Lower leg skin (tissue), 3 donors: ENCODE measurements around the gene IMMP1L.

Experiments
- POLR2A ChIP-seq, 2 donors: fragments of 450-650 bp; IDR thresholded peaks; one replicate each; pipeline ENCODE4 v1.6.1; 2016 to 2017; ENCODE audit warnings: antibody characterized with exemption in 2 of 2, mild to moderate bottlenecking in 1 of 2, moderate library complexity in 1 of 2
- TF ChIP-seq, protein P1 (sequence below), 3 donors: fragments of 450-650 bp; IDR thresholded peaks; one replicate each; pipeline ENCODE4 v1.5.1; 2016; ENCODE audit warnings: antibody characterized with exemption in 3 of 3, mild to moderate bottlenecking in 3 of 3, moderate library complexity in 2 of 3

DNA sequence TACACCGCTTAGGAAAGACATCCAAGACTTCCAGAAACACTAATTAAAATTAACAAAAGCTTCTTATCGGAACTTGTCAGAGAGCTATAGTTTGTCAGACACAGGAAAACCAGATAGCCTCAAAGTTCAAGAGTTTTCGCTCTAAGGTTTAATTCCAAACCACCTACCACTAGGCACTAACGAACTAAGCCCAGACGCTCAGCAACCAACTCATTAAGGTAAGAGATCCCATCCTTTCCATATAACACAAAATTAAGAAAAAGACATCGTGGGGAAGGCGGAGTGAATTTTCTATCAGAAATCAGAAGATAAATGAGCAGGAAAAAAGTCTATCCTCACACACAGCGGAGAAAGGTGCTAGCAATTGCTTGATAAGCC is 382 bp downstream of the IMMP1L start:
- TF ChIP-seq POLR2A (IDR thresholded peaks at IDR 0.05): no peak
- TF ChIP-seq, protein P1, sequence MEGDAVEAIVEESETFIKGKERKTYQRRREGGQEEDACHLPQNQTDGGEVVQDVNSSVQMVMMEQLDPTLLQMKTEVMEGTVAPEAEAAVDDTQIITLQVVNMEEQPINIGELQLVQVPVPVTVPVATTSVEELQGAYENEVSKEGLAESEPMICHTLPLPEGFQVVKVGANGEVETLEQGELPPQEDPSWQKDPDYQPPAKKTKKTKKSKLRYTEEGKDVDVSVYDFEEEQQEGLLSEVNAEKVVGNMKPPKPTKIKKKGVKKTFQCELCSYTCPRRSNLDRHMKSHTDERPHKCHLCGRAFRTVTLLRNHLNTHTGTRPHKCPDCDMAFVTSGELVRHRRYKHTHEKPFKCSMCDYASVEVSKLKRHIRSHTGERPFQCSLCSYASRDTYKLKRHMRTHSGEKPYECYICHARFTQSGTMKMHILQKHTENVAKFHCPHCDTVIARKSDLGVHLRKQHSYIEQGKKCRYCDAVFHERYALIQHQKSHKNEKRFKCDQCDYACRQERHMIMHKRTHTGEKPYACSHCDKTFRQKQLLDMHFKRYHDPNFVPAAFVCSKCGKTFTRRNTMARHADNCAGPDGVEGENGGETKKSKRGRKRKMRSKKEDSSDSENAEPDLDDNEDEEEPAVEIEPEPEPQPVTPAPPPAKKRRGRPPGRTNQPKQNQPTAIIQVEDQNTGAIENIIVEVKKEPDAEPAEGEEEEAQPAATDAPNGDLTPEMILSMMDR (IDR thresholded peaks at IDR 0.05): no peak
